H9 (cell line): ENCODE data around the gene MT1X. TPM values are rescaled to one million over a fixed set of nuclear protein-coding genes. Genes with fewer than 3 reads are reported as not detected.

Source experiments
- DNase-seq: peaks from one replicate; pipeline ENCODE4 v3.0.0-alpha.2; 2017
- H2AFZ ChIP-seq: one replicate; pipeline ENCODE4 v1.6.1; 2013; ENCODE audit warnings: mild to moderate bottlenecking, low read length, control low read depth, moderate library complexity
- H2AK5ac ChIP-seq: 2 replicates; pipeline ENCODE4 v1.6.1; 2013; ENCODE audit warnings: low read length, control low read depth, mixed read lengths; ENCODE audit not compliant: insufficient read length
- H2BK120ac ChIP-seq: one replicate; pipeline ENCODE4 v1.6.1; 2013; ENCODE audit warnings: low read depth, mild to moderate bottlenecking, low read length, control low read depth, inconsistent platforms; ENCODE audit not compliant: poor library complexity, severe bottlenecking
- H2BK12ac ChIP-seq: 2 replicates; pipeline ENCODE4 v1.6.1; 2013; ENCODE audit warnings: low read length, control low read depth, mixed read lengths, low read depth; ENCODE audit not compliant: insufficient read length
- H2BK15ac ChIP-seq: 2 replicates; pipeline ENCODE4 v1.6.1; 2013; ENCODE audit warnings: low read depth, low read length, control low read depth
- H2BK20ac ChIP-seq: one replicate; pipeline ENCODE4 v1.6.1; 2013; ENCODE audit warnings: low read depth, mild to moderate bottlenecking, low read length, control low read depth, inconsistent platforms; ENCODE audit not compliant: poor library complexity, severe bottlenecking
- H2BK5ac ChIP-seq: 2 replicates; pipeline ENCODE4 v1.6.1; 2013; ENCODE audit warnings: low read length, control low read depth, mixed read lengths; ENCODE audit not compliant: insufficient read length
- H3K14ac ChIP-seq: 2 replicates; pipeline ENCODE4 v1.6.1; 2013; ENCODE audit warnings: low read length, control low read depth; ENCODE audit not compliant: insufficient read depth
- H3K18ac ChIP-seq: 2 replicates; pipeline ENCODE4 v1.6.1; 2013; ENCODE audit warnings: low read depth, mild to moderate bottlenecking, mixed read lengths, low read length, control low read depth; ENCODE audit not compliant: insufficient read length
- H3K23ac ChIP-seq: 2 replicates; pipeline ENCODE4 v1.6.1; 2013; ENCODE audit warnings: low read length, control low read depth, mixed read lengths, low read depth; ENCODE audit not compliant: insufficient read length
- H3K23me2 ChIP-seq: 2 replicates; pipeline ENCODE4 v1.6.1; 2013; ENCODE audit warnings: low read depth, mild to moderate bottlenecking, mixed read lengths, low read length, control low read depth; ENCODE audit not compliant: insufficient read length, poor library complexity, severe bottlenecking
- H3K27ac ChIP-seq: 2 replicates; pipeline ENCODE4 v1.5.1; 2013; ENCODE audit warnings: low read length, control low read depth, mixed read lengths, low read depth; ENCODE audit not compliant: insufficient read length
- H3K27me3 ChIP-seq: 2 replicates; pipeline ENCODE4 v1.6.1; 2013; ENCODE audit warnings: low read length, control low read depth, inconsistent platforms; ENCODE audit not compliant: insufficient read depth
- H3K4ac ChIP-seq: 2 replicates; pipeline ENCODE4 v1.6.1; 2013; ENCODE audit warnings: low read depth, mild to moderate bottlenecking, control low read depth, inconsistent platforms, low read length, moderate library complexity
- H3K4me1 ChIP-seq: 2 replicates; pipeline ENCODE4 v1.6.1; 2013; ENCODE audit warnings: low read length, control low read depth, inconsistent platforms; ENCODE audit not compliant: insufficient read depth
- H3K4me2 ChIP-seq: 2 replicates; pipeline ENCODE4 v1.6.1; 2013; ENCODE audit warnings: low read length, control low read depth, mixed read lengths; ENCODE audit not compliant: insufficient read length, insufficient read depth
- H3K56ac ChIP-seq: 2 replicates; pipeline ENCODE4 v1.6.1; 2013; ENCODE audit warnings: low read depth, mild to moderate bottlenecking, mixed read lengths, low read length, control low read depth; ENCODE audit not compliant: insufficient read length
- H3K79me1 ChIP-seq: 2 replicates; pipeline ENCODE4 v1.6.1; 2013; ENCODE audit warnings: low read depth, mild to moderate bottlenecking, moderate library complexity, low read length, control low read depth, inconsistent platforms; ENCODE audit not compliant: insufficient read depth, poor library complexity, severe bottlenecking
- H3K79me2 ChIP-seq: 2 replicates; pipeline ENCODE4 v1.6.1; 2013; ENCODE audit warnings: low read length, control low read depth, inconsistent platforms; ENCODE audit not compliant: insufficient read depth
- H3K9ac ChIP-seq: 2 replicates; pipeline ENCODE4 v1.6.1; 2013; ENCODE audit warnings: low read length, control low read depth, mixed read lengths; ENCODE audit not compliant: insufficient read length; ENCODE audit errors: extremely low read depth
- H3K9me3 ChIP-seq: one replicate; pipeline ENCODE4 v1.6.1; 2013; ENCODE audit warnings: low read depth, low read length, inconsistent platforms; ENCODE audit not compliant: control insufficient read depth
- H3T11ph ChIP-seq: one replicate; pipeline ENCODE4 v1.6.1; 2013; ENCODE audit warnings: mild to moderate bottlenecking, low read length, control low read depth, inconsistent platforms
- H4K20me1 ChIP-seq: one replicate; pipeline ENCODE4 v1.6.1; 2013; ENCODE audit not compliant: control insufficient read depth, insufficient read length, insufficient read depth
- H4K5ac ChIP-seq: 2 replicates; pipeline ENCODE4 v1.6.1; 2013; ENCODE audit warnings: low read depth, mild to moderate bottlenecking, mixed read lengths, low read length, control low read depth; ENCODE audit not compliant: insufficient read length
- H4K8ac ChIP-seq: replicated peaks from 2 replicates; pipeline ENCODE4 v1.6.1; 2013; ENCODE audit warnings: low read length, control low read depth, mixed read lengths, low read depth; ENCODE audit not compliant: insufficient read length
- H4K91ac ChIP-seq: 2 replicates; pipeline ENCODE4 v1.6.1; 2013; ENCODE audit warnings: low read depth, mild to moderate bottlenecking, moderate library complexity, mixed read lengths, low read length, control low read depth; ENCODE audit not compliant: insufficient read length
- H3K27ac Mint-ChIP-seq, 3 experiments: 2 replicates in 2 of 3; 3 replicates in 1 of 3; pipeline ENCODE4 v1.8.0; 2020 to 2021; ENCODE audit warnings: mixed read lengths in 3 of 3, mild to moderate bottlenecking in 1 of 3, moderate library complexity in 1 of 3
- H3K27me3 Mint-ChIP-seq: 2 replicates; pipeline ENCODE4 v1.8.0; 2021; ENCODE audit warnings: low read depth, mild to moderate bottlenecking, moderate library complexity, mixed read lengths
- H3K36me3 Mint-ChIP-seq, 3 experiments: 2 replicates in 2 of 3; 3 replicates in 1 of 3; pipeline ENCODE4 v1.8.0; 2020 to 2021; ENCODE audit warnings: low read depth in 3 of 3, mixed read lengths in 3 of 3; ENCODE audit not compliant: insufficient read depth in 1 of 3
- H3K4me1 Mint-ChIP-seq, 2 experiments: 2 replicates each; pipeline ENCODE4 v1.8.0; 2020; ENCODE audit warnings: mixed read lengths in 2 of 2
- H3K4me3 Mint-ChIP-seq, 2 experiments: 2 replicates in 1 of 2; 3 replicates in 1 of 2; pipeline ENCODE4 v1.8.0; 2020 to 2021; ENCODE audit warnings: mild to moderate bottlenecking in 2 of 2, mixed read lengths in 2 of 2, moderate library complexity in 1 of 2
- H3K9me3 Mint-ChIP-seq, 2 experiments: 2 replicates in 1 of 2; 3 replicates in 1 of 2; pipeline ENCODE4 v1.8.0; 2020; ENCODE audit warnings: mild to moderate bottlenecking in 2 of 2, mixed read lengths in 2 of 2, moderate library complexity in 1 of 2
- WGBS: extraction: QIAGEN DNeasy Blood & Tissue Kit; methylation state at CpG from one replicate; pipeline ENCODE4 v1.1.7; 2013; ENCODE audit warnings: missing lambda C conversion rate, low lambda C conversion rate, mixed read lengths; ENCODE audit not compliant: insufficient read length; ENCODE audit errors: extremely low coverage; 5-methylcytosine and 5-hydroxymethylcytosine counted together
- total RNA-seq: library from RNA; stranded (reverse); gene quantifications from 2 replicates; pipeline ENCODE4 v1.2.1, GENCODE V29; 2021
- TF ChIP-seq, protein P1 (sequence below): fragments of 200-600 bp; sonication (generic); conservative IDR thresholded peaks from 3 replicates; pipeline ENCODE4 v1.8.0; 2021; ENCODE audit warnings: antibody characterized with exemption, mild to moderate bottlenecking

MT1X gene
- total RNA-seq, 1 experiment from 2014 or later: 32.1 TPM

DNA sequence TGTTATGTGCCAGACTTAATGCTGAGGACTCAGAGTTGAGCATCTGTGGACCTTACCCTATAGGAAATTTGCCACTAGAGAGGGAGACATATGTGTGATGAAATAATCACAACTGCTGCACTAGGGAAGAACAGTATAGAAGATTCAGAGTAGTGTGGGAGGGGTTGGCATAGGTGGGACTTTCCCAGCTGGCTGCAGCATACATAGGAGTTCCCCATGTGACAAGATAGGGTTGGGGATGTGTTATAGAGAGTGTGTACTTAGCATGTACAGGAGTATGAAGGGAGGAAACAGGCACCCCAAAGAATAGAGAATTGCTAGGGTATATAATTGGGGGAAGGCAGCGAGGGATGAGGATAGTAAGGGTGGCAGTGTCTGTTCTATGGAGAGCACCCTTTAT is 50.6 kb downstream of the MT1X start:
- no peak overlapping the region for H4K8ac ChIP-seq
- no peak overlapping the region for H2BK5ac ChIP-seq
- H3K23ac ChIP-seq: no peak overlapping the region
- H3K9me3 ChIP-seq: no peaks in the 10 kb centered on the region
- no peak overlapping the region for H4K91ac ChIP-seq
- no peak overlapping the region for H2BK20ac ChIP-seq
- no peaks in the 10 kb centered on the region; the same call in 1 of the 2 replicates for H3K4me1 ChIP-seq
- H3K4me1 Mint-ChIP-seq: peaks cover 15 to 17% of the 10 kb centered on the region in 2 experiments
- peaks cover 42% of the 10 kb centered on the region; the same call in 1 of the 2 replicates for H3K79me2 ChIP-seq
- H4K5ac ChIP-seq: no peak overlapping the region
- H2BK15ac ChIP-seq: no peak overlapping the region
- H3K9me3 Mint-ChIP-seq: peaks cover 2 to 5% of the 10 kb centered on the region in 2 experiments; a peak in 3 of 5 replicates
- H2AK5ac ChIP-seq: no peak overlapping the region
- no peak overlapping the region for H3K27ac Mint-ChIP-seq
- no peak overlapping the region for H3T11ph ChIP-seq
- no CpG with 5 or more reads among the region's 1 CpG for WGBS
- H3K27me3 ChIP-seq: no peaks in the 10 kb centered on the region
- no peak overlapping the region for H3K18ac ChIP-seq
- H3K9ac ChIP-seq: no peak overlapping the region
- no peak overlapping the region for H2AFZ ChIP-seq
- H3K27me3 Mint-ChIP-seq: no peaks in the 10 kb centered on the region
- H3K36me3 Mint-ChIP-seq: peaks cover 10 to 13% (median 12%) of the 10 kb centered on the region in 3 experiments
- H3K4me3 Mint-ChIP-seq: no peak overlapping the region
- DNase-seq: no peak
- no peak overlapping the region for H3K56ac ChIP-seq
- H2BK120ac ChIP-seq: no peak overlapping the region
- H3K79me1 ChIP-seq: peaks cover 29% of the 10 kb centered on the region
- H3K27ac ChIP-seq: no peak overlapping the region
- no peak overlapping the region for H2BK12ac ChIP-seq
- no peak overlapping the region for H3K4me2 ChIP-seq
- H3K4ac ChIP-seq: no peak overlapping the region
- TF ChIP-seq, protein P1, sequence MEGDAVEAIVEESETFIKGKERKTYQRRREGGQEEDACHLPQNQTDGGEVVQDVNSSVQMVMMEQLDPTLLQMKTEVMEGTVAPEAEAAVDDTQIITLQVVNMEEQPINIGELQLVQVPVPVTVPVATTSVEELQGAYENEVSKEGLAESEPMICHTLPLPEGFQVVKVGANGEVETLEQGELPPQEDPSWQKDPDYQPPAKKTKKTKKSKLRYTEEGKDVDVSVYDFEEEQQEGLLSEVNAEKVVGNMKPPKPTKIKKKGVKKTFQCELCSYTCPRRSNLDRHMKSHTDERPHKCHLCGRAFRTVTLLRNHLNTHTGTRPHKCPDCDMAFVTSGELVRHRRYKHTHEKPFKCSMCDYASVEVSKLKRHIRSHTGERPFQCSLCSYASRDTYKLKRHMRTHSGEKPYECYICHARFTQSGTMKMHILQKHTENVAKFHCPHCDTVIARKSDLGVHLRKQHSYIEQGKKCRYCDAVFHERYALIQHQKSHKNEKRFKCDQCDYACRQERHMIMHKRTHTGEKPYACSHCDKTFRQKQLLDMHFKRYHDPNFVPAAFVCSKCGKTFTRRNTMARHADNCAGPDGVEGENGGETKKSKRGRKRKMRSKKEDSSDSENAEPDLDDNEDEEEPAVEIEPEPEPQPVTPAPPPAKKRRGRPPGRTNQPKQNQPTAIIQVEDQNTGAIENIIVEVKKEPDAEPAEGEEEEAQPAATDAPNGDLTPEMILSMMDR: no peak
- no peak overlapping the region for H3K14ac ChIP-seq
- no peaks in the 10 kb centered on the region for H4K20me1 ChIP-seq
- peaks cover 11% of the 10 kb centered on the region for H3K23me2 ChIP-seq

Other genes starting within 250 kb of the MT1X start
- gene NUDT21, start 231.1 kb upstream of the MT1X start, total RNA-seq: 271 and 276 TPM in 2 replicates
- 66.5 TPM in 2 replicates for gene OGFOD1, start 230.9 kb upstream of the MT1X start, total RNA-seq
- gene BBS2, start 162.4 kb upstream of the MT1X start, total RNA-seq: 13.0 and 13.1 TPM in 2 replicates
- not detected in 2 replicates for gene MT4, start 117.4 kb upstream of the MT1X start, total RNA-seq
- gene MT3, start 92.9 kb upstream of the MT1X start, total RNA-seq: 0.61 TPM in 1 of 2 replicates, not detected in the other
- 63.1 and 72.5 TPM in 2 replicates for gene MT2A, start 73.9 kb upstream of the MT1X start, total RNA-seq
- 25.9 and 34.4 TPM in 2 replicates for gene MT1E, start 56.7 kb upstream of the MT1X start, total RNA-seq
- 1.4 and 2.5 TPM in 2 replicates for gene MT1M, start 49.8 kb upstream of the MT1X start, total RNA-seq
- 0.68 TPM in 1 of 2 replicates, not detected in the other for gene MT1A, start 43.8 kb upstream of the MT1X start, total RNA-seq
- gene MT1B, start 30.6 kb upstream of the MT1X start, total RNA-seq: not detected in 2 replicates
- 22.9 and 26.1 TPM in 2 replicates for gene MT1F, start 24.5 kb upstream of the MT1X start, total RNA-seq
- gene MT1G, start 14.4 kb upstream of the MT1X start, total RNA-seq: 23.4 and 26.2 TPM in 2 replicates
- 10.7 and 12.5 TPM in 2 replicates for gene MT1H, start 12.7 kb upstream of the MT1X start, total RNA-seq
- gene NUP93, start 47.7 kb downstream of the MT1X start, total RNA-seq: 165 and 167 TPM in 2 replicates
- gene SLC12A3, start 182.7 kb downstream of the MT1X start, total RNA-seq: not detected in 2 replicates
- 28.9 and 30.8 TPM in 2 replicates for gene HERPUD1, start 249.7 kb downstream of the MT1X start, total RNA-seq